ENCODE measurements around the gene CAMTA1. TPM values are rescaled to one million over a fixed set of nuclear protein-coding genes. Genes with fewer than 3 reads are reported as not detected.

Gene CAMTA1
- total RNA-seq, 2 experiments from 2014 or later, result 45.5 to 45.6 TPM

DNA sequence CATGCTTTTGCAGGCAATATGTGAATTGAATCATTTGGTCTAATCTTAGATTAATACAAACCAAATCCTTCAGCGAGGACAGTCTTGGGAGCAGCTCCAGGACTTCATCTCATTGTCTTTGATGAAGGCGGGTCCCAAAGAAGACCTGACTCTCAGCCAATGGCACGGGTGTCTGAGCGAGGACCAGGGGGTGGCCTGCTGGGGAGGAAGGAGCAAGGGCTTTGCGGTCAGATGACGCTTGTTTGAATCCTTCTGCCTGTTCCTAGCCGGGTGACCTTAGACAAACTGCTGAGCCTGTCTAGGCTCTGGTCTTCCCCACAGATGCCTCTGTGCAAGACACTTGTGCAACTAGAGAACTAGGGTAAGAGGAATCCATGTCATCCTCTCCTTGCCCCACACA lies 673.7 kb downstream of the CAMTA1 start:
- no peak overlapping the region for H3K4me3 Mint-ChIP-seq
- peaks cover 1% of the 10 kb centered on the region for H3K4me1 Mint-ChIP-seq
- DNase-seq (no peak), ATAC-seq (ENCODE audit: low read depth) (no peak)
- POLR2A ChIA-PET, result no interaction called here
- H3K36me3 Mint-ChIP-seq, result no peaks in the 10 kb centered on the region
- no peak overlapping the region for H3K27ac Mint-ChIP-seq
- no peaks in the 10 kb centered on the region for H3K27me3 Mint-ChIP-seq
- H3K9me3 Mint-ChIP-seq, result no peaks in the 10 kb centered on the region

DNA sequence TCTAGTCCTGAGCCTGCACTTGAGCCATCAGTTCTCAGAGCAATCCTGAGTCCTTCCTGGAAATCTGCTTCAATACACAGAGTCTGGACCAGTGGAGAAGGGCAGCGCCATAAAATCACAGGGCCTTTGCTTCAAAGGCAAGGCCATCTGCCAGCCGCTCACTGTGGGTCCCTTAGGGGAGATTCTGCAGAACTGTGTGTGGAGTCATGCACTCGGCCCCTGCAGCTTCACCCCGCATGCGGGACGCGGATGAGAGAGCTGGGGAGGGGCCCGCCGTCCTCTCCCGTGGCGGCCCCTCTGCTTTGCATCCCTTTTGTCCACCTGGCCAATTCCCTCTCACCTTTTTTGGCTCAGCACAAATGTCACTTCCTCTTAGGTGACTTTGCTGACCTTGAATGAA lies 674.7 kb downstream of the CAMTA1 start:
- Mint-ChIP-seq H3K36me3 (no peaks in the 10 kb centered on the region), H3K4me3 (no peak overlapping the region), H3K4me1 (no peaks in the 10 kb centered on the region), H3K27ac (no peak overlapping the region), H3K9me3 (no peaks in the 10 kb centered on the region), H3K27me3 (no peaks in the 10 kb centered on the region)
- no peak for DNase-seq
- no peak for ATAC-seq (ENCODE audit: low read depth)
- POLR2A ChIA-PET, result no interaction called here

DNA sequence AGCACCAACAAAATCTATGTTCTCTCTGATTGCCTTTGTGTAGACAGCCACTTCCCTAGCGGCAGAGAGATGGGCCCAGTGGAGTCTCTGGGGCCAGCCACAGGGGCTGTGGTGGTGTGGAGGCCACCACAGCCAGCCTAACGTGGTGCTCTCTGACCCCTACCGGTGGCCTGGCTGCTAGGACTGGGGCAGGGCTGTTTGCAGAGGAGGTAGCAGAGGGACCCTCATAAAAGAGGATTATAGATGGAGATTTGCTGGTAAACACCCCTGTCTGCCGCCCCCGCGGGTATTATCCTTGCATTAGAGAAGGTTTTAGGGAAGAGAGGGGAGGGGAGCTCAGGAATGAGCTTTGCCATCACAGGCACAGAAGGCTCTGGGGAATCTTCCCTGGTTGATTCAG lies 675.6 kb downstream of the CAMTA1 start:
- Mint-ChIP-seq H3K27ac (no peak overlapping the region), H3K27me3 (no peaks in the 10 kb centered on the region), H3K4me1 (no peaks in the 10 kb centered on the region), H3K4me3 (no peak overlapping the region), H3K36me3 (no peaks in the 10 kb centered on the region), H3K9me3 (no peaks in the 10 kb centered on the region)
- POLR2A ChIA-PET, result no interaction called here
- ATAC-seq (ENCODE audit: low read depth), result no peak
- DNase-seq, result no peak

DNA sequence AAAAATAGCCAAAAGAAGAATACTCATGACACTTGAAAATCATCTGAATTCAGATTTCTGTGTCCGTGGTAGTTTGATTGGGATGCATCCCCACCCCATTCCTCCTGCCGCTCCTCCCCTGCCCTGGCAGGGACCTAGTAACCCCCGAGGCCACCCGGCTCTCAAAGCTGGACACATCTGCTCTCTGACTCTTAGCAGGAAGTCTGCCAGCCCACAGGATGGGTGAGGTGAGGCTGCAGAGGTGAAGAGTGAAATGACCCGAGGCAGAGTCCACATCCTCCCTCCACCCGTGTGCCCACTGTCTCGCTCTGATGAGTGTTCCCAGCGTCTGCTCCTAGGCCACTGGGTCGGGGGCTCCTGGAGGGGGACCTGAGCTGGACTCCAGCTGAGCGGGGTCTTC lies 677.4 kb downstream of the CAMTA1 start:
- no peak overlapping the region for H3K4me3 Mint-ChIP-seq
- ATAC-seq (ENCODE audit: low read depth) (no peak), DNase-seq (no peak)
- no peaks in the 10 kb centered on the region for H3K36me3 Mint-ChIP-seq
- H3K4me1 Mint-ChIP-seq, result no peaks in the 10 kb centered on the region
- POLR2A ChIA-PET, result no interaction called here
- H3K9me3 Mint-ChIP-seq, result no peaks in the 10 kb centered on the region
- H3K27ac Mint-ChIP-seq, result no peak overlapping the region
- H3K27me3 Mint-ChIP-seq, result no peaks in the 10 kb centered on the region

DNA sequence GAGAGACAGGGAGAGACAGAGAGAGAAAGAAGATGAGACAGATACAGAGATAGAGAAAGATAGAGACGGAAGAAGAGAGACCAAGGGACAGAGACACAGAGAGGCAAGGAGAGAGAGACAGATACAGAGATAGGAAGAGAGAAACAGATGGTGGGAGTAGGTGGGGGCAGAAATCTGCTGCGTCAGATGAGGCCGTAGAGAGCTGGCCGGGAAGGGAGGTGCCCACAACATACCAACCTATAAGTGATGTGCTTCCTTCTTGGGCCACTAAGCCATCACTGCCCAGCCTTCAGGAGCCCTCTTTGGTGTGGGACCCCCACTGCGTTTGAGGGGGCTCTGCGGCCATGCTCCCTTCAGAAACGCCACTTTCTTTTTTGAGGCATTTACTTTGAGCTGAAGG lies 678.3 kb downstream of the CAMTA1 start:
- H3K27me3 Mint-ChIP-seq, result no peaks in the 10 kb centered on the region
- H3K9me3 Mint-ChIP-seq, result no peaks in the 10 kb centered on the region
- H3K36me3 Mint-ChIP-seq, result no peaks in the 10 kb centered on the region
- no peak for DNase-seq
- no peaks in the 10 kb centered on the region for H3K4me1 Mint-ChIP-seq
- ATAC-seq (ENCODE audit: low read depth), result no peak
- H3K4me3 Mint-ChIP-seq, result no peak overlapping the region
- no peak overlapping the region for H3K27ac Mint-ChIP-seq
- POLR2A ChIA-PET, result no interaction called here

DNA sequence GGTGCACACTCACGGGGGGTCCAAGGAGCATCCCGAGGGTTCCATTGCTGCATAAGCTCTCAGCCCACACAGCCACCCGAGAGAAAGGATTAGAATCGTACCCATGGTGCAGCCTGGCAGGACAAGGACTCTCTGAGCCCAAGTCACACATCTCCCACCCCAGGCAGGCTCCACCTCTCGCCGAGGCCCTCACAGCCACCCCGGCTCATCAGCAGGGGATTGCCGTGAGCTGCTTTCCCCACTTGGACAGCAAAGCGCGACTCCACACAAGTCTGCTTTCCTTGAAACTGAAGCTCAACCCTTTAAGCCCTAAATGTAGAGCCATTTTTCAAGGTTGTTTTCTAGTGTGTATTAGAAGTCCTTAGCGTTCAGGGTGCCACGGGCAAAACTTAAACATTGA lies 679.5 kb downstream of the CAMTA1 start:
- Mint-ChIP-seq H3K36me3 (no peaks in the 10 kb centered on the region), H3K4me1 (no peaks in the 10 kb centered on the region), H3K4me3 (no peak overlapping the region), H3K27me3 (no peaks in the 10 kb centered on the region), H3K27ac (no peak overlapping the region), H3K9me3 (no peaks in the 10 kb centered on the region)
- no peak for DNase-seq
- POLR2A ChIA-PET, result no interaction called here
- ATAC-seq (ENCODE audit: low read depth), result no peak

DNA sequence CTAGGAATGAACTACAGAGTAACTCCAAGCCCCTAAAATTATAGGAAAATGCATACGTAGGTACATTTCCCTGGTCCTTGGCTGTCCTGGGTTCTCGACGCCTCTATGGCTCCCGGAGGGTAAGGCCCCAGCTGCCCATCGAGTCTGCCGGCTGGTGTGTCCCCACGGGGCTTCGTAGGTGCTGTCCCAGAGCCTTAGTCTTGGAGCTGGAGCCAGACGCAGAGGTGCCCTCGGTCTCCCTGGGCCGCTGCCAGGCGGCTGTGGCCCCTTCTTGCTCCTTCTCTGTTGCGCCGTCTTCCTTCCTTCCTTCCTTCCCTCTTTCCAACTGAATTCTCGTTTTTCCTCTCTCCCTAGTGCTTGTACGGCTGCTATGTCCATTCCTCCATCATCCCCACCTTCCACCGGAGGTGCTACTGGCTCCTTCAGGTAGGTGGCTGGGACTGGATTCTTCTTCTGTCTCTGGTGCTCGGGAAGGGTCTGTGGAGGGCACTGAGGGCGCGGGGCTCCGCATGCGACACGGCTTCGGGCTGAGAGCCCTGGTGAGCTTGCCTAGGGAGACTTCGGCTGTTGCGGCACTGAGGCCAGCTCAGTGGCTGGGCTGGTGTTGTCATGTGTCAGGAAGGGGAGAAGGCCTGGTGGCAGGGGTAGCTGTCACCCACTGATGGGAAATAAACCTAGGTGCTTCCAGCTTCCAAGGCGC lies 682.4 kb downstream of the CAMTA1 start:
- DNase-seq (no peak), ATAC-seq (ENCODE audit: low read depth) (no peak)
- H3K36me3 Mint-ChIP-seq, result no peaks in the 10 kb centered on the region
- no peak overlapping the region for H3K4me3 Mint-ChIP-seq
- no peaks in the 10 kb centered on the region for H3K9me3 Mint-ChIP-seq
- POLR2A ChIA-PET, result no interaction called here
- no peak overlapping the region for H3K27ac Mint-ChIP-seq
- no peaks in the 10 kb centered on the region for H3K27me3 Mint-ChIP-seq
- no peaks in the 10 kb centered on the region for H3K4me1 Mint-ChIP-seq

DNA sequence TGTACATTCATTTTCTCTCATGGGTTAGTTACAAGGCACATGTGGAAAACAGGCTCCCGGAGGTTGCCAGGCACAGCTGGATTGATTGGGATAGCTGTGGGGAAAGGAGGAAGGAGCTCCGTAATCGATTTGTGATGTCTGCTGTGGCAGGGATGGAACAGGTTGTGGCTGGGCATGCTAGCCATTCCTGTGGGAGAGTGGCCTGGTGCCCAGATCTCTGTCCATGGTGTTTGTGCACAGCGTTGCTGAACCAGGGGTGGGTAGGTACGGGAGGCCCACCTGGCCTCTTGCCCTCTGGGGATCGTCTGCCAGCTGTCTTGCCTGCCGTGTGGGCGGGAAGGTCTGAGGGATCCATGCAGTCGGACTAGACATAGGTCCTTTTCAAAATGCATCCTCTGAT lies 683.0 kb downstream of the CAMTA1 start:
- POLR2A ChIA-PET, result no interaction called here
- ATAC-seq (ENCODE audit: low read depth) (no peak), DNase-seq (no peak)
- Mint-ChIP-seq H3K36me3 (no peaks in the 10 kb centered on the region), H3K27me3 (no peaks in the 10 kb centered on the region), H3K4me3 (no peak overlapping the region), H3K4me1 (no peaks in the 10 kb centered on the region), H3K9me3 (no peaks in the 10 kb centered on the region), H3K27ac (no peak overlapping the region)

DNA sequence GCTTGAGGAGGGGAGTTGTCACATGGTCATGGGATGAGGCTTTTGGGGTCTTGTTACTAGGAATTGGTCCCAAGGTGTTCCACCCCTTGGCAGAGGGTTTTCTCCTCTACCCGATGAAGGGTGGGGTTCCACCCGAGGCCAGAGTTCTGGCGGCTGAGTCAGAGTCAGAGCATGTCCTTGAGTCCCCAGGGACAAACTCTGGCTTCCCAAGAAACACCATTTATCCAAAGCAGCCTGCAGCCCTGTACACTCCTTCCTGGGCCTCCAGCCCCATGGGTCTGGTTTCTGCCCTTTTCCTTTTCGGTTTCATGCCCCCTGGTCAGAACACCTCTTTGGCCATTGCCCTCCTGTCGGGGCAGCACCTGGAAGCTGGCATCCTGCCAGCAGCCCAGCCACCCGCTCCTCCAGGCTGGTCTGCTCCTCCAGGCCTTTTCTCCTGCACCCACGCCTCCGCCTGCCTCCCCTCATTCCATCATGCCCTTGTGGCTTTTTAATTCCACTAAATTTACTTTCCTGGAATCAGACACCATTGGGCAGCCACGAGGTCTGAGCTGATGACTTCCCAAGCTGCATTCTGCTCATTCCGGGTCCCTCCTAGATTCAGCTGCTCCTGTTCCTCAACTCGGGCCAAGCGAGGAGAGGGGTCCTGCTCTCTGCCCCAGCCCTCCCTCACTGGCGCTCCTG lies 684.1 kb downstream of the CAMTA1 start:
- Mint-ChIP-seq H3K27me3 (no peaks in the 10 kb centered on the region), H3K4me3 (no peak overlapping the region), H3K36me3 (no peaks in the 10 kb centered on the region), H3K4me1 (no peaks in the 10 kb centered on the region), H3K27ac (no peak overlapping the region), H3K9me3 (no peaks in the 10 kb centered on the region)
- DNase-seq, result no peak
- ATAC-seq (ENCODE audit: low read depth), result no peak
- POLR2A ChIA-PET, result no interaction called here

DNA sequence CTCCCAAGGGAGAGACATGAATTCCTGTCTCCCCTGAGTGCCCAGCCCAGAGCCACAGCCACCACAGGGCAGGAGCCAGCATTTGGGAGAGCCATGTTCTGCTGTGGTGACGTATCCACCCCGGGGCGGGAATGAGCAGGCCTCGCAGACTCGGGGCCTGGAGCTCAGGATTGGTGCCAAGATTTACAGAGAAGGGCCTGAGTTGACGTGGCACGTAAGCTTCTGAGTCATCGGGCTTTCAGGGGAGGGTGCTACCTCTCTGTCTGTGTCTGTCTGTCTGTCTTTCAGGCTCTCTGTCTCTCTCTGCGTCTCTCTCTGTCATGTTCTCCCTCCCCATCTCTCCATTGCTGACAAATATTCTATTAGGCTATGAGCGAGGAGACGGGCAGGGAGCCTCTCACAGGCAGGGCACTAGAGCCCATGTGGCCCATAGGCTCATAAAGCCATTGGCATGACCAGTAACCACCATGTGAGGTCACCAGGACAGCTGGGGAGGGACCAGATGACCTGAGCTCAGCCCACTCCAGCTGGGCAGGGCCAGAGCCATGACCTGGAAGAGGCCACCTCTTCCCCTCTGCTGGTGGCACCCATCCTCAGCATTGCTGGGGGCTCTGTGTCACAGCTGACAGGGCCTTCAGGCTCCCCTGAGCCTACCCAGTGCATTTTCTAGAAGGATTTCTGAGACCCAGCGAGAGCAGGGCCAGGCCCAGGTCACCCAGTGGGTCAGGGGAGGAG lies 685.8 kb downstream of the CAMTA1 start:
- DNase-seq (no peak), ATAC-seq (ENCODE audit: low read depth) (no peak)
- Mint-ChIP-seq H3K9me3 (no peaks in the 10 kb centered on the region), H3K4me3 (no peak overlapping the region), H3K27ac (no peak overlapping the region), H3K36me3 (no peaks in the 10 kb centered on the region), H3K4me1 (no peaks in the 10 kb centered on the region), H3K27me3 (no peaks in the 10 kb centered on the region)
- POLR2A ChIA-PET, result no interaction called here

DNA sequence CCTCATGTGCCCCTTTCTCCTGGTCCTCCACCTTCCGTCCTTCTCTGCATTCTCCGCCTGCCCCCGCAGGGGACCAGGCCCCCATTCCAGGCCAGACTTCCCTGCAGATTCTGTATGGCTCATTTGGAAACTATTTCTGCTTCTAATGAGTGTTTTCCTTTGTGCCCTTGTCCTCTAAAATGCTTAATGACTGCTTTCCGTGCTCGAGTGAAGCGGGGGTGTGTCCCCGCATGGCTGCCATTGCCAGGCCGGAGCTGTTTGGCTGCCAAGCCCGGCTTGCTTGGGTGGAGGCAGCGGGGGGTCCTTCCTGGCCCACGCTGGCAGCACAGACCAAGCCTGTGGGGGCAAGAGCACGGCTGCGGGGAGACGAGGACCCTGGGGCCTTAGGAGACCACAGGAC lies 686.6 kb downstream of the CAMTA1 start:
- Mint-ChIP-seq H3K9me3 (no peaks in the 10 kb centered on the region), H3K27ac (no peak overlapping the region), H3K4me1 (no peaks in the 10 kb centered on the region), H3K27me3 (no peaks in the 10 kb centered on the region), H3K4me3 (no peak overlapping the region), H3K36me3 (no peaks in the 10 kb centered on the region)
- DNase-seq (no peak), ATAC-seq (ENCODE audit: low read depth) (no peak)
- POLR2A ChIA-PET, result no interaction called here

DNA sequence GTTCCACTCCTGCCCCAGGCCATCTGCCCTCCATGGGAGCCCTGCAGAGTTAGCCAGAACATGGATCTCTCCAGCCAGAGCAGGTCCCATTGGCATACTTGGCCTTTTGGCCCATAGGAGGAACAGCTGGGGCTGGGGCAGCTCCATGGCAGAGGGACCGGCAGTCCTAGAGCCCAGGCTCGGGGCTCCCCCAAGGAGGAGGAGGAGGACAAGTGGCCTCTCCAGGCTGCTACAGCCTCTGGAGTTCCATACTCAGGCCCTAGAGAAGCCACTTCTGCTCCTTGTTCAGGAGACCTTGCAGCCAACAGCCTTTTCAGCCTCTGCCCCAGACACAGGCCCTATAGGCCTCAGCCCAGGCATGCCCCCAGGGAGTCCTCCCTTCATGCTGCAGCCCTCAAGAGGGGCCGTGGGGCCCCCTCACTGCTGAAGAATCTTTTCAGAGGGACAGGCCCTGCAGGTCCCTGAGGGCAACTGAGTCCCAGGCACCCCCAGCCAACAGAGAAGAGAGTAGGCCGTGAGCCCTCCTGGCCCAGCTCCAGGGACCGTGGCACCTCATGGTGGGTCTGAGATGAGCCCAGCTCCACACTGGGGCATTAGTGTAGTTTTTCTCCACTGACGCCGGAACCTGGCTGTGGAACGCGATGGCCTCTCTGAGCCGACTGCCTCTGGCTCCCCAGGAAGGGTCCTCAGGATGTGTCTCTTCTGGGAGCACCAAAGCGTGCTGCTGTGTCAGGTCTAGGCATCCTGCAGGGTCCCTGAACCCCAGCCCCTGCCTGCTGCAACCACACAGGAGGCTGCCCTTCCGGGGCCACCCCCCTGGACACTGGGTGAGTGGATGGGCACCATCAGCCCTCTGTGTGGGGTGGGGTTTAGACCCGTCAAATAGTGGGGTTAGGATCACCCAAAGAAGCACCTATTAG lies 688.2 kb downstream of the CAMTA1 start:
- DNase-seq (no peak), ATAC-seq (ENCODE audit: low read depth) (no peak)
- H3K4me1 Mint-ChIP-seq, result no peaks in the 10 kb centered on the region
- no peak overlapping the region for H3K27ac Mint-ChIP-seq
- no peaks in the 10 kb centered on the region for H3K27me3 Mint-ChIP-seq
- POLR2A ChIA-PET, result no interaction called here
- no peak overlapping the region for H3K4me3 Mint-ChIP-seq
- no peaks in the 10 kb centered on the region for H3K36me3 Mint-ChIP-seq
- no peaks in the 10 kb centered on the region for H3K9me3 Mint-ChIP-seq

DNA sequence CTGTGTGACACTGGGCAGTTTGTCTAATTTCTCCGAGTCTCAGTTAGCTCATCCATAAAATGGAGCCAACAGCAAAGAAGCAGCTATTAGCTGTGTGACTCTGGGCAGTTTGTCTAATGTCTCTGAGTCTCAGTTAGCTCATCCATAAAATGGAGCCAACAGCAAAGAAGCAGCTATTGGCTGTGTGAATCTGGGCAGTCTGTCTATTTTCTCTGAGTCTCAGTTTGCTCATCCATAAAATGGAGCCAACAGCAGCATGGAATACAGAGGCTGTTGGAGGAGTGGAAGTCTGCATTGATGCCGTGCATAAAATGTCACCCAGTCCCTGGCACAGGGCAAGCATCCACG lies 688.9 kb downstream of the CAMTA1 start:
- Mint-ChIP-seq H3K27ac (no peak overlapping the region), H3K9me3 (no peaks in the 10 kb centered on the region), H3K4me3 (no peak overlapping the region), H3K27me3 (no peaks in the 10 kb centered on the region), H3K36me3 (no peaks in the 10 kb centered on the region), H3K4me1 (no peaks in the 10 kb centered on the region)
- no peak for ATAC-seq (ENCODE audit: low read depth)
- DNase-seq, result no peak
- POLR2A ChIA-PET, result no interaction called here
